IMR-90 (cell line): ENCODE results near the gene CTIF. TPM values are rescaled to one million over a fixed set of nuclear protein-coding genes. Genes with fewer than 3 reads are reported as not detected.

Experiments
- ATAC-seq: fragments of 200-7000 bp; cut with Tn5 transposase; 2 replicates; pipeline ENCODE4 v1.9.1; 2020; ENCODE audit warnings: low read depth, mild to moderate bottlenecking, moderate library complexity
- BruUV-seq: library from RNA; stranded (reverse); fragments of 400-500 nt; replicated peaks from 2 replicates; lab custom pipeline; 2021; lab: Mats Ljungman, UMichigan
- CTCF ChIA-PET: fragments of 300-600 bp; formaldehyde crosslinking; extraction: SDS; loops from one replicate; lab custom pipeline; 2021; ENCODE audit warnings: antibody characterized with exemption; lab: Yijun Ruan, JAX
- POLR2A ChIA-PET: fragments of 300-600 bp; sonication (Branson Sonifier 250); formaldehyde crosslinking; loops from one replicate; lab custom pipeline; 2022; ENCODE audit warnings: antibody characterized with exemption; ENCODE audit not compliant: unreplicated experiment; lab: Charles Lee
- DNase-seq: peaks from one replicate; pipeline ENCODE4 v3.0.0; 2013
- H2AFZ ChIP-seq: replicated peaks from 2 replicates; pipeline ENCODE3; 2013; ENCODE audit warnings: low read length, mild to moderate bottlenecking; ENCODE audit not compliant: poor library complexity
- H2AK5ac ChIP-seq: 2 replicates; pipeline ENCODE4 v1.6.1; 2013; ENCODE audit warnings: low read depth, low read length, inconsistent platforms
- H2AK9ac ChIP-seq: replicated peaks from 2 replicates; pipeline ENCODE3; 2013; ENCODE audit warnings: mild to moderate bottlenecking, low read depth, low read length, moderate library complexity; ENCODE audit not compliant: poor library complexity
- H2BK120ac ChIP-seq: 2 replicates; pipeline ENCODE4 v1.6.1; 2013; ENCODE audit warnings: low read depth, low read length, inconsistent platforms
- H2BK15ac ChIP-seq: 3 replicates; pipeline ENCODE4 v1.6.1; 2013; ENCODE audit warnings: low read depth, low read length, inconsistent platforms
- H2BK20ac ChIP-seq: 2 replicates; pipeline ENCODE4 v1.6.1; 2013; ENCODE audit warnings: low read depth, mild to moderate bottlenecking, inconsistent platforms, low read length, moderate library complexity
- H2BK5ac ChIP-seq: 2 replicates; pipeline ENCODE4 v1.6.1; 2013; ENCODE audit warnings: mild to moderate bottlenecking, low read depth, low read length, inconsistent platforms; ENCODE audit not compliant: poor library complexity, severe bottlenecking
- H3K14ac ChIP-seq: replicated peaks from 2 replicates; pipeline ENCODE4 v1.6.1; 2013; ENCODE audit warnings: low read depth, low read length, inconsistent platforms
- H3K18ac ChIP-seq: 2 replicates; pipeline ENCODE4 v1.6.1; 2013; ENCODE audit warnings: low read depth, low read length, control low read depth
- H3K23ac ChIP-seq: 2 replicates; pipeline ENCODE4 v1.6.1; 2013; ENCODE audit warnings: low read depth, low read length, inconsistent platforms
- H3K27ac ChIP-seq: 2 replicates; pipeline ENCODE4 v1.5.1; 2013; ENCODE audit warnings: mild to moderate bottlenecking, control low read depth, low read length; ENCODE audit not compliant: insufficient read depth
- H3K27me3 ChIP-seq: 2 replicates; pipeline ENCODE4 v1.6.1; 2013; ENCODE audit warnings: low read length; ENCODE audit not compliant: control insufficient read depth, insufficient read depth
- H3K36me3 ChIP-seq: 2 replicates; pipeline ENCODE4 v1.6.1; 2013; ENCODE audit warnings: low read length, mixed read lengths; ENCODE audit not compliant: control insufficient read depth, insufficient read depth
- H3K4ac ChIP-seq: 2 replicates; pipeline ENCODE4 v1.6.1; 2013; ENCODE audit warnings: low read depth, low read length, inconsistent platforms
- H3K4me1 ChIP-seq: 2 replicates; pipeline ENCODE4 v1.6.1; 2013; ENCODE audit warnings: low read length, mixed read lengths; ENCODE audit not compliant: control insufficient read depth, insufficient read depth
- H3K4me2 ChIP-seq: 2 replicates; pipeline ENCODE4 v1.6.1; 2013; ENCODE audit warnings: low read depth, mild to moderate bottlenecking, control low read depth, low read length, moderate library complexity
- H3K4me3 ChIP-seq: 2 replicates; pipeline ENCODE4 v1.5.1; 2013; ENCODE audit warnings: low read depth, mild to moderate bottlenecking, control low read depth, low read length, moderate library complexity; ENCODE audit not compliant: insufficient read depth
- H3K56ac ChIP-seq: 2 replicates; pipeline ENCODE4 v1.6.1; 2013; ENCODE audit warnings: low read length, inconsistent platforms; ENCODE audit not compliant: insufficient read depth; ENCODE audit errors: extremely low read depth
- H3K79me1 ChIP-seq, 2 experiments: 2 replicates each; pipeline ENCODE4 v1.6.1; 2013; ENCODE audit warnings: low read length in 2 of 2, inconsistent platforms in 1 of 2, low read depth in 1 of 2
- H3K9ac ChIP-seq: 2 replicates; pipeline ENCODE4 v1.6.1; 2013; ENCODE audit warnings: low read depth, low read length, control low read depth
- H3K9me1 ChIP-seq: 2 replicates; pipeline ENCODE4 v1.6.1; 2013; ENCODE audit warnings: low read length, inconsistent platforms; ENCODE audit not compliant: insufficient read depth
- H3K9me3 ChIP-seq: 2 replicates; pipeline ENCODE4 v1.6.1; 2013; ENCODE audit warnings: low read length; ENCODE audit not compliant: control insufficient read depth, insufficient read depth
- H4K20me1 ChIP-seq: 2 replicates; pipeline ENCODE4 v1.6.1; 2013; ENCODE audit warnings: low read length, inconsistent platforms; ENCODE audit not compliant: insufficient read depth
- H4K5ac ChIP-seq: 2 replicates; pipeline ENCODE4 v1.6.1; 2013; ENCODE audit warnings: mild to moderate bottlenecking, low read depth, low read length, control low read depth
- H4K8ac ChIP-seq, 2 experiments: 2 replicates each; pipeline ENCODE4 v1.6.1; 2013; ENCODE audit warnings: low read depth in 2 of 2, low read length in 2 of 2, control low read depth in 1 of 2, inconsistent platforms in 1 of 2
- H4K91ac ChIP-seq: 2 replicates; pipeline ENCODE4 v1.6.1; 2013; ENCODE audit warnings: low read depth, low read length, inconsistent platforms; ENCODE audit not compliant: insufficient read depth
- BHLHE40 ChIP-seq: fragments of 150-350 bp; IDR thresholded peaks from 2 replicates; pipeline ENCODE4 v1.6.1; 2016; ENCODE audit warnings: mild to moderate bottlenecking, low read depth, low read length
- CEBPB ChIP-seq: IDR thresholded peaks from 2 replicates; pipeline ENCODE4 v1.6.1; 2012; ENCODE audit warnings: low read depth, low read length, improper control_type of control experiment
- CHD1 ChIP-seq: IDR thresholded peaks from 2 replicates; pipeline ENCODE4 v1.6.1; 2012; ENCODE audit warnings: low read depth, low read length, improper control_type of control experiment
- ELK1 ChIP-seq: fragments of 150-350 bp; IDR thresholded peaks from 2 replicates; pipeline ENCODE4 v1.6.1; 2016; ENCODE audit warnings: low read depth, mild to moderate bottlenecking, low read length, moderate library complexity, borderline replicate concordance
- FOS ChIP-seq: fragments of 150-350 bp; IDR thresholded peaks from 2 replicates; pipeline ENCODE4 v1.6.1; 2016; ENCODE audit warnings: low read depth, low read length
- MAFK ChIP-seq: IDR thresholded peaks from 2 replicates; pipeline ENCODE4 v1.6.1; 2012; ENCODE audit warnings: low read depth, low read length, improper control_type of control experiment
- MAZ ChIP-seq: IDR thresholded peaks from 2 replicates; pipeline ENCODE4 v1.6.1; 2012; ENCODE audit warnings: low read depth, mild to moderate bottlenecking, low read length, improper control_type of control experiment, moderate library complexity, borderline replicate concordance
- MXI1 ChIP-seq: IDR thresholded peaks from 2 replicates; pipeline ENCODE4 v1.6.1; 2012; ENCODE audit warnings: low read depth, mild to moderate bottlenecking, low read length, moderate library complexity, borderline replicate concordance
- NFE2L2 ChIP-seq: fragments of 150-350 bp; IDR thresholded peaks from 2 replicates; pipeline ENCODE4 v1.6.1; 2016; ENCODE audit warnings: low read depth, mild to moderate bottlenecking, low read length
- POLR2A ChIP-seq: IDR thresholded peaks from 2 replicates; pipeline ENCODE4 v1.6.1; 2012; ENCODE audit warnings: mild to moderate bottlenecking, low read depth, low read length
- RAD21 ChIP-seq: IDR thresholded peaks from 2 replicates; pipeline ENCODE4 v1.6.1; 2012; ENCODE audit warnings: low read length, improper control_type of control experiment
- RCOR1 ChIP-seq: IDR thresholded peaks from 2 replicates; pipeline ENCODE4 v1.6.1; 2012; ENCODE audit warnings: mild to moderate bottlenecking, low read length, improper control_type of control experiment; ENCODE audit not compliant: insufficient replicate concordance
- RFX5 ChIP-seq: IDR thresholded peaks from 2 replicates; pipeline ENCODE4 v1.8.0; 2012; ENCODE audit warnings: low read depth, mild to moderate bottlenecking, low read length, moderate library complexity
- SMC3 ChIP-seq: fragments of 150-350 bp; IDR thresholded peaks from 2 replicates; pipeline ENCODE4 v1.6.1; 2016; ENCODE audit warnings: low read depth, mild to moderate bottlenecking, antibody characterized with exemption, low read length, moderate library complexity
- USF2 ChIP-seq: fragments of 150-350 bp; IDR thresholded peaks from 2 replicates; pipeline ENCODE4 v1.6.1; 2017; ENCODE audit warnings: mild to moderate bottlenecking, antibody characterized with exemption, low read length, low read depth
- WGBS, 2 experiments: methylation state at CpG; one replicate each; pipeline versions ENCODE4 v1.1.5 to v1.1.7; 2013; ENCODE audit warnings: missing lambda C conversion rate in 2 of 2; ENCODE audit not compliant: insufficient read length in 1 of 2; ENCODE audit errors: extremely low coverage in 2 of 2; 5-methylcytosine and 5-hydroxymethylcytosine counted together
- dilution Hi-C: fragments of 300-500 bp; cut with HindIII; formaldehyde crosslinking; loops from one replicate; pipeline ENCODE4 v1.14.3; 2018; ENCODE audit warnings: low sequenced_read_pairs; ENCODE audit not compliant: unreplicated experiment
- in situ Hi-C: fragments of 300-500 bp; cut with MboI; formaldehyde crosslinking; loops from 3 replicates; pipeline ENCODE4 v1.14.3; 2019; ENCODE audit warnings: low sequenced_read_pairs, inconsistent platforms, mixed read lengths
- intact Hi-C: fragments of 100-400 bp; cut with micrococcal nuclease; formaldehyde crosslinking; loops from 2 replicates; pipeline ENCODE4 v1.10.0; 2022
- polyA plus RNA-seq, 3 experiments: library from polyadenylated mRNA; depleted of rRNA; stranded (reverse); fragments of >200 nt; gene quantifications; 2 replicates each; pipeline ENCODE4 v1.2.3, GENCODE V29; 2012; ENCODE audit warnings: low replicate concordance in 1 of 3
- total RNA-seq: library from RNA; depleted of rRNA; stranded (reverse); fragments of >200 nt; gene quantifications from 2 replicates; pipeline ENCODE4 v1.2.3, GENCODE V29; 2012
- TF ChIP-seq, protein P1 (sequence below): conservative IDR thresholded peaks from 2 replicates; pipeline ENCODE4 v1.5.1; 2012; ENCODE audit warnings: mild to moderate bottlenecking, low read depth, low read length, improper control_type of control experiment

The CTIF gene
- total and polyA plus RNA-seq, 2 of the 4 experiments (the other 2 are of a cell fraction): 25.1 to 57.0 TPM

DNA sequence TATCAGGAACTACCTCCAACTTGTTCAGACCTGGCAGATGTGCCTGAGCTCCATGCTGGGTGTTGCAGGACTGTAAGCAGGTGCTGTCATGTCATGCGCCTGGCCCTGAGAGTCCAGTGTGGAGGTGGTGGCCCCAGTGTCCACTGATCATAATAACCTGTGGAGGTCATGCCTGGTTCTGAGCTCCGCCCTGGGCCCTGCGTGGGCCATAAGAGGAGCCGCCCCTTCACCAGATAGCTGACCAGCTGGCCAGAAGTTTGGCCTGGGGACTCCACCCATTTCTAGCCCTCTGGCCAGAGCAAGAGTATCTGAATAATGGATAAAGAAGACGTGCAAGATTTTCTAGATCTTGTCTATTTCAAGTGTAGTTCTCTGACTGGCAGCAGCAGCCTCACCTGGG is 72.4 kb downstream of the CTIF start:
- 88% methylated on average over 3 of the region's 5 CpGs; no CpG with 5 or more reads in 1 of the 2 experiments for WGBS, 2 experiments

More for the DNA sequence above, 72.4 kb downstream of the CTIF start:
- Histone ChIP-seq H3K79me1 (peaks cover 47 to 95% of the 10 kb centered on the region in 2 experiments), H2AFZ (no peak overlapping the region), H3K18ac (no peak overlapping the region), H3K9me1 (peaks cover 67% of the 10 kb centered on the region), H3K4me2 (no peak overlapping the region), H3K9ac (no peak overlapping the region), H3K27ac (no peak overlapping the region), H3K56ac (no peak overlapping the region), H2BK20ac (no peak overlapping the region), H4K5ac (no peak overlapping the region), H3K27me3 (no peaks in the 10 kb centered on the region), H3K9me3 (no peaks in the 10 kb centered on the region), H3K23ac (no peak overlapping the region; the same call in 1 of the 2 replicates), H4K8ac (no peak overlapping the region), H3K36me3 (peaks cover 2% of the 10 kb centered on the region; the same call in 1 of the 2 replicates), H3K4me1 (peaks cover 29% of the 10 kb centered on the region), H3K4ac (no peak overlapping the region), H3K14ac (no peak overlapping the region), H3K4me3 (no peak overlapping the region), H2BK120ac (no peak overlapping the region), H4K20me1 (peaks cover 94% of the 10 kb centered on the region), H4K91ac (no peak overlapping the region; the same call in 1 of the 2 replicates), H2BK5ac (peak overlapping the region; percentile 18), H2AK9ac (no peak overlapping the region), H2BK15ac (no peak overlapping the region), H2AK5ac (peak overlapping the region; percentile 2; the same call in 1 of the 2 replicates)
- ChIA-PET CTCF (interaction anchor here (0.8 kb wide), 1 partner anchor 1027 kb away, joined by 3 read pairs; no protein-coding TSS in a partner anchor), POLR2A (no interaction called here)
- DNase-seq: no peak
- BruUV-seq: no TSS peak
- dilution Hi-C loops (no loop called here), in situ Hi-C loops (no loop called here), intact Hi-C loops (no loop called here)
- no peak for TF ChIP-seq ELK1
- no peak for TF ChIP-seq POLR2A
- no peak for TF ChIP-seq RCOR1
- TF ChIP-seq MXI1: no peak
- no peak for TF ChIP-seq MAFK
- TF ChIP-seq SMC3: no peak
- TF ChIP-seq MAZ: no peak
- no peak for TF ChIP-seq BHLHE40
- TF ChIP-seq, protein P1, sequence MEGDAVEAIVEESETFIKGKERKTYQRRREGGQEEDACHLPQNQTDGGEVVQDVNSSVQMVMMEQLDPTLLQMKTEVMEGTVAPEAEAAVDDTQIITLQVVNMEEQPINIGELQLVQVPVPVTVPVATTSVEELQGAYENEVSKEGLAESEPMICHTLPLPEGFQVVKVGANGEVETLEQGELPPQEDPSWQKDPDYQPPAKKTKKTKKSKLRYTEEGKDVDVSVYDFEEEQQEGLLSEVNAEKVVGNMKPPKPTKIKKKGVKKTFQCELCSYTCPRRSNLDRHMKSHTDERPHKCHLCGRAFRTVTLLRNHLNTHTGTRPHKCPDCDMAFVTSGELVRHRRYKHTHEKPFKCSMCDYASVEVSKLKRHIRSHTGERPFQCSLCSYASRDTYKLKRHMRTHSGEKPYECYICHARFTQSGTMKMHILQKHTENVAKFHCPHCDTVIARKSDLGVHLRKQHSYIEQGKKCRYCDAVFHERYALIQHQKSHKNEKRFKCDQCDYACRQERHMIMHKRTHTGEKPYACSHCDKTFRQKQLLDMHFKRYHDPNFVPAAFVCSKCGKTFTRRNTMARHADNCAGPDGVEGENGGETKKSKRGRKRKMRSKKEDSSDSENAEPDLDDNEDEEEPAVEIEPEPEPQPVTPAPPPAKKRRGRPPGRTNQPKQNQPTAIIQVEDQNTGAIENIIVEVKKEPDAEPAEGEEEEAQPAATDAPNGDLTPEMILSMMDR: no peak
- no peak for TF ChIP-seq CHD1
- no peak for TF ChIP-seq RAD21
- TF ChIP-seq USF2: no peak
- TF ChIP-seq NFE2L2: no peak
- TF ChIP-seq RFX5: no peak
- no peak for TF ChIP-seq FOS
- no peak for TF ChIP-seq CEBPB
- ATAC-seq: no peak
